ENCODE measurements around the gene RPSA. TPM values are rescaled to one million over a fixed set of nuclear protein-coding genes. Genes with fewer than 3 reads are reported as not detected.
A peak's percentile ranks its signal among the peaks of the same experiment; 100 is the strongest.

The RPSA gene
- total and polyA plus RNA-seq, 4 donors: 657 to 1,968 (median 1,258) TPM

DNA sequence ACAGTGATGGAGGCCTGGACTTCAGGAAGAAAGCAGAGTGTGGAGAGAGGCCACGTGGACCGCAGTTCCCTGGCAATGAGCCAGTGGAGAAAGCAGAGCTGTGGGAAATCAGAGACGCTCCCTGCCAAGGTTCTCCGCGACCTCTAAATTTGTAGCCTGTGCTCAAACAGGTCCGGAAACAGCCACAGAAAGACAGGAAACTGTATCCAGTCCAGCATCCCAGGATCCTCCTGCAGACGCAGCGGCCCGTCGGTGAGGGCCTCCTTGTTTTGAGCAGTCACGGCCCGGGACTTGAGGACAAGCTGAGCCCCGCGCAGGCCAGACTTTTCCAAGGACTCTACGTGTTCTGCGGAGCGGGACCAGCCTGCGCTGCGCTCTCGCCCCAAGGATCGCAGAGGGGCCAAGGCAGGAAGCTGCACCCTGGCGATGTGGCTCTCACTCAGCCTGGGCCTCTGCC, 22.3 kb downstream of the RPSA start:
- no peak for ATAC-seq (ENCODE audit: insufficient read depth, low FRiP score)

GRCh38 chr3:39429466-39429865, 22.9 kb downstream of the RPSA start:
- ATAC-seq (ENCODE audit: insufficient read depth, low FRiP score): no peak
- Histone ChIP-seq H3K27ac (ENCODE audit: low read depth in 1 of 2, low read length in 1 of 2) (peak overlapping the region in 1 of 2 donors; percentile 13), H3K4me3 (no peak overlapping the region), H3K9ac (ENCODE audit: insufficient read depth in 1 of 2, low read length in 2 of 2) (no peak overlapping the region), H3K27me3 (ENCODE audit: control insufficient read depth in 3 of 3, insufficient read depth in 3 of 3, low read length in 2 of 3) (no peaks in the 10 kb centered on the region), H3K36me3 (ENCODE audit: control insufficient read depth in 4 of 4, insufficient read depth in 4 of 4, low read length in 4 of 4) (no peaks in the 10 kb centered on the region), H3K9me3 (ENCODE audit: control insufficient read depth in 4 of 4, insufficient read depth in 3 of 4, low read length in 3 of 4) (no peaks in the 10 kb centered on the region), H3K4me1 (ENCODE audit: control insufficient read depth in 5 of 5, insufficient read depth in 5 of 5, low read length in 5 of 5) (peaks cover 0 to 2% (median 0%) of the 10 kb centered on the region in 5 donors)
- TF ChIP-seq CTCF (IDR thresholded peaks at IDR 0.05; ENCODE audit: control extremely low read depth, extremely low read depth): no peak
- DNase-seq: no peak
- WGBS, 2 donors: 88 to 94% methylated on average over 11 of the region's 11 CpGs

More for the DNA sequence above, 22.3 kb downstream of the RPSA start:
- peak; percentile 37 to 59 (median 44) for DNase-seq
- peak overlapping the region; percentile 9 to 13 for H3K27ac ChIP-seq (ENCODE audit: low read depth in 1 of 2, low read length in 1 of 2)
- no peaks in the 10 kb centered on the region for H3K9me3 ChIP-seq (ENCODE audit: control insufficient read depth in 4 of 4, insufficient read depth in 3 of 4, low read length in 3 of 4)
- no peak overlapping the region for H3K9ac ChIP-seq (ENCODE audit: insufficient read depth in 1 of 2, low read length in 2 of 2)
- H3K36me3 ChIP-seq (ENCODE audit: control insufficient read depth in 4 of 4, insufficient read depth in 4 of 4, low read length in 4 of 4): no peaks in the 10 kb centered on the region
- TF ChIP-seq CTCF (IDR thresholded peaks at IDR 0.05; ENCODE audit: control extremely low read depth, extremely low read depth): no peak
- peaks cover 0 to 2% (median 0%) of the 10 kb centered on the region in 5 donors for H3K4me1 ChIP-seq (ENCODE audit: control insufficient read depth in 5 of 5, insufficient read depth in 5 of 5, low read length in 5 of 5)
- no peaks in the 10 kb centered on the region for H3K27me3 ChIP-seq (ENCODE audit: control insufficient read depth in 3 of 3, insufficient read depth in 3 of 3, low read length in 2 of 3)
- H3K4me3 ChIP-seq: no peak overlapping the region
- WGBS, 2 donors: 44 to 51% methylated on average over 22 of the region's 22 CpGs

GRCh38 chr3:39432342-39432741, 25.8 kb downstream of the RPSA start:
- Histone ChIP-seq H3K4me3 (no peak overlapping the region), H3K27me3 (ENCODE audit: control insufficient read depth in 3 of 3, insufficient read depth in 3 of 3, low read length in 2 of 3) (no peaks in the 10 kb centered on the region), H3K4me1 (ENCODE audit: control insufficient read depth in 5 of 5, insufficient read depth in 5 of 5, low read length in 5 of 5) (peaks cover 0 to 2% (median 0%) of the 10 kb centered on the region in 5 donors), H3K36me3 (ENCODE audit: control insufficient read depth in 4 of 4, insufficient read depth in 4 of 4, low read length in 4 of 4) (no peaks in the 10 kb centered on the region), H3K9me3 (ENCODE audit: control insufficient read depth in 4 of 4, insufficient read depth in 3 of 4, low read length in 3 of 4) (no peaks in the 10 kb centered on the region), H3K9ac (ENCODE audit: insufficient read depth in 1 of 2, low read length in 2 of 2) (no peak overlapping the region), H3K27ac (ENCODE audit: low read depth in 1 of 2, low read length in 1 of 2) (no peak overlapping the region)
- no peak for TF ChIP-seq CTCF (IDR thresholded peaks at IDR 0.05; ENCODE audit: control extremely low read depth, extremely low read depth)
- ATAC-seq (ENCODE audit: insufficient read depth, low FRiP score) (no peak), DNase-seq (no peak)
- WGBS, 2 donors: 79 to 90% methylated on average over 5 of the region's 5 CpGs

DNA sequence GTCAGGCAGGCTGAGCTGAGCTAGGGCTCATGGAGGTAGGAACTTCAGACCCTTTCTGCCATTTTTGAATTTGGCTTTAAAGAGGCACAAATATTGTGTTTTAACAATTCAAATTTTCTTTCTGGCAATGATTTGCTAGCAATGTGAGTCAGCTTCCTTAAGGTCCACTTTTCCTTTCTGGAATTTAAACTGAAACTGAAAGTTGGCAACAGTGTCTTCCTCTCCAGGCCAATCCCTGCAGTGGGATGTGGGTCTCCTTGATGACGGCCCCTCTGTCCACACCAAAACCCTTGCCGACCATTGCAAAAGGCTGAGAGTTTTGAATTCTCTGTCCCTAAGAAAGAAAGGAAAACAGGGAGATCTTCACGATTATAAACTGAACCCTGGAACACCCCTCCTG, 27.1 kb downstream of the RPSA start:
- no peaks in the 10 kb centered on the region for H3K36me3 ChIP-seq (ENCODE audit: control insufficient read depth in 4 of 4, insufficient read depth in 4 of 4, low read length in 4 of 4)
- no peak for TF ChIP-seq CTCF (IDR thresholded peaks at IDR 0.05; ENCODE audit: control extremely low read depth, extremely low read depth)
- no peak overlapping the region for H3K9ac ChIP-seq (ENCODE audit: insufficient read depth in 1 of 2, low read length in 2 of 2)
- ATAC-seq (ENCODE audit: insufficient read depth, low FRiP score) (no peak), DNase-seq (peak in 1 of 3 donors; percentile 52)
- no peaks in the 10 kb centered on the region for H3K27me3 ChIP-seq (ENCODE audit: control insufficient read depth in 3 of 3, insufficient read depth in 3 of 3, low read length in 2 of 3)
- 54 to 77% methylated on average over 3 of the region's 3 CpGs for WGBS, 2 donors
- no peak overlapping the region for H3K4me3 ChIP-seq
- no peaks in the 10 kb centered on the region for H3K9me3 ChIP-seq (ENCODE audit: control insufficient read depth in 4 of 4, insufficient read depth in 3 of 4, low read length in 3 of 4)
- H3K4me1 ChIP-seq (ENCODE audit: control insufficient read depth in 5 of 5, insufficient read depth in 5 of 5, low read length in 5 of 5): peaks cover 0 to 2% (median 0%) of the 10 kb centered on the region in 5 donors
- peak overlapping the region in 1 of 2 donors; percentile 1 for H3K27ac ChIP-seq (ENCODE audit: low read depth in 1 of 2, low read length in 1 of 2)
